Stomach (tissue), 4 donors: ENCODE results near the gene PRM3.

ENCODE experiments used
- EP300 ChIP-seq: sonication (generic); formaldehyde crosslinking; IDR thresholded peaks from one replicate; pipeline ENCODE4 v1.6.1; 2017; ENCODE audit warnings: antibody characterized with exemption
- POLR2AphosphoS5 ChIP-seq, 3 donors: sonication (generic); formaldehyde crosslinking; IDR thresholded peaks; one replicate each; pipeline ENCODE4 v1.6.1; 2016; ENCODE audit warnings: antibody characterized with exemption in 3 of 3
- TF ChIP-seq, protein P1 (sequence below), 7 experiments: fragments of 450-650 bp in 4 of 7; fragments of 200-600 bp in 3 of 7; sonication (generic) in 3 of 7; IDR thresholded peaks; one replicate each; pipeline ENCODE4 v1.5.1; 2016 to 2019; ENCODE audit warnings: antibody characterized with exemption in 7 of 7, control low read depth in 2 of 7, mild to moderate bottlenecking in 1 of 7

DNA sequence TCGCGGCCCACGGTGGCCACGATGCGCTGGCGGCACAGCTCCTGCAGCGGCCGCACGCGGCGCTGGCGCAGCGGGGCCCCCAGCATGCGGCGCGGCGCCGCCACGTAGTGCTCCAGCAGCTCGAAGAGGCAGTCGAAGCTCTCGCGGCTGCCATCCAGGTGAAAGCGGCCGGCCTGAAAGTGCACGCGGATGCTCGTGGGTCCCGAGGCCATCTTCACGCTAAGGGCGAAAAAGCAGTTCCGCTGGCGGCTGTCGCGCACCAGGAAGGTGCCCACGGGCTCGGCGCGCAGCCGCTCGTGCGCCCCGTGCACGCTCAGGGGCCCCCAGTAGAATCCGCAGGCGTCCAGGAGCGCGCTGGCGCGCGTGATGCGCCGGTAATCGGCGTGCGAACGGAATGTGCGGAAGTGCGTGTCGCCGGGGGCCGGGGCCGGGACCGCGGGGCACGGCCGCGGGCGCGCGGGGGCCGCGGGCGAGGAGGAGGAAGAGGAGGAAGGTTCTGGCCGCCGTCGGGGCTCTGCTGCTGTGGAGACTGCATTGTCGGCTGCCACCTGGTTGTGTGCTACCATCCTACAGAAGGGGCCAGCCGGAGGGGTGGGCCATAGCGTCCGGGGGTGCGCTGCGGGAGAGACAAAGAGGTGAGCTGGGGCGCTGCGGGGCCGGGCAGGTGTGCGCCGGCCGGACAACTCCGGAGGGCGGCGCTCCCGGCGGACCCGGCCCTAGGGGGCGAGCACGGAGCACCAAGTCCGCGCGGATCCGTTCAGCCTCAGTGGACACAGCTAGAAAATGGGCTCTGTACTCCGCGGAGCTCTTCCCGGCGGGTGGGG, 18.3 kb downstream of the PRM3 start:
- TF ChIP-seq POLR2AphosphoS5 (IDR thresholded peaks at IDR 0.05) = no peak
- TF ChIP-seq, protein P1, sequence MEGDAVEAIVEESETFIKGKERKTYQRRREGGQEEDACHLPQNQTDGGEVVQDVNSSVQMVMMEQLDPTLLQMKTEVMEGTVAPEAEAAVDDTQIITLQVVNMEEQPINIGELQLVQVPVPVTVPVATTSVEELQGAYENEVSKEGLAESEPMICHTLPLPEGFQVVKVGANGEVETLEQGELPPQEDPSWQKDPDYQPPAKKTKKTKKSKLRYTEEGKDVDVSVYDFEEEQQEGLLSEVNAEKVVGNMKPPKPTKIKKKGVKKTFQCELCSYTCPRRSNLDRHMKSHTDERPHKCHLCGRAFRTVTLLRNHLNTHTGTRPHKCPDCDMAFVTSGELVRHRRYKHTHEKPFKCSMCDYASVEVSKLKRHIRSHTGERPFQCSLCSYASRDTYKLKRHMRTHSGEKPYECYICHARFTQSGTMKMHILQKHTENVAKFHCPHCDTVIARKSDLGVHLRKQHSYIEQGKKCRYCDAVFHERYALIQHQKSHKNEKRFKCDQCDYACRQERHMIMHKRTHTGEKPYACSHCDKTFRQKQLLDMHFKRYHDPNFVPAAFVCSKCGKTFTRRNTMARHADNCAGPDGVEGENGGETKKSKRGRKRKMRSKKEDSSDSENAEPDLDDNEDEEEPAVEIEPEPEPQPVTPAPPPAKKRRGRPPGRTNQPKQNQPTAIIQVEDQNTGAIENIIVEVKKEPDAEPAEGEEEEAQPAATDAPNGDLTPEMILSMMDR (IDR thresholded peaks at IDR 0.05) = no peak
- no peak for TF ChIP-seq EP300
